Keratinocyte (primary cell): ENCODE data around the gene PGGT1B. TPM values are rescaled to one million over a fixed set of nuclear protein-coding genes. Genes with fewer than 3 reads are reported as not detected.

ENCODE experiments used
- DNase-seq: peaks from one replicate; pipeline ENCODE4 v3.0.0-alpha.2; 2011; ENCODE audit warnings: low read depth, missing footprints, low spot score
- FAIRE-seq: peaks from 2 replicates; lab custom pipeline; 2011; peaks lifted over from hg19 to GRCh38; lab: Jason Lieb, UNC
- H2AFZ ChIP-seq: 2 replicates; pipeline ENCODE4 v1.6.0; 2012; ENCODE audit warnings: low read length, control low read depth, inconsistent platforms; ENCODE audit not compliant: control insufficient read depth
- H3K27ac ChIP-seq: 2 replicates; pipeline ENCODE4 v1.5.1; 2011; ENCODE audit warnings: low read length; ENCODE audit not compliant: control insufficient read depth, insufficient read depth
- H3K27me3 ChIP-seq: 3 replicates; pipeline ENCODE4 v1.6.0; 2011; ENCODE audit warnings: low read length; ENCODE audit not compliant: control insufficient read depth, insufficient read depth; ENCODE audit errors: extremely low read depth
- H3K36me3 ChIP-seq, 2 experiments: 2 replicates in 1 of 2; 3 replicates in 1 of 2; pipeline ENCODE4 v1.5.1; 2011; ENCODE audit warnings: low read length in 2 of 2, mild to moderate bottlenecking in 1 of 2; ENCODE audit not compliant: control insufficient read depth in 2 of 2, insufficient read depth in 2 of 2; ENCODE audit errors: extremely low read depth in 1 of 2
- H3K4me1 ChIP-seq: 3 replicates; pipeline ENCODE4 v1.5.1; 2011; ENCODE audit warnings: low read length; ENCODE audit not compliant: control insufficient read depth, insufficient read depth; ENCODE audit errors: extremely low read depth
- H3K4me2 ChIP-seq: 3 replicates; pipeline ENCODE4 v1.6.0; 2011; ENCODE audit warnings: low read depth, low read length; ENCODE audit not compliant: control insufficient read depth, insufficient read depth; ENCODE audit errors: extremely low read depth
- H3K4me3 ChIP-seq, 3 experiments: fragments of 200-600 bp in 1 of 3; sonication (generic) in 1 of 3; 2 replicates in 2 of 3; 3 replicates in 1 of 3; pipeline ENCODE4 v1.5.1; 2011 to 2016; ENCODE audit warnings: low read length in 3 of 3, mild to moderate bottlenecking in 3 of 3, control low read depth in 2 of 3, inconsistent platforms in 1 of 3, low read depth in 1 of 3, mixed read lengths in 1 of 3, mixed run types in 1 of 3, moderate library complexity in 1 of 3; ENCODE audit not compliant: control insufficient read depth in 2 of 3, insufficient read depth in 2 of 3; ENCODE audit errors: extremely low read depth in 1 of 3
- H3K79me2 ChIP-seq: 2 replicates; pipeline ENCODE4 v1.6.0; 2012; ENCODE audit warnings: low read length; ENCODE audit not compliant: control insufficient read depth, insufficient read depth
- H3K9ac ChIP-seq: 3 replicates; pipeline ENCODE4 v1.6.0; 2011; ENCODE audit warnings: low read length; ENCODE audit not compliant: control insufficient read depth, insufficient read depth; ENCODE audit errors: extremely low read depth
- H3K9me1 ChIP-seq: 3 replicates; pipeline ENCODE4 v1.6.0; 2011; ENCODE audit warnings: low read length; ENCODE audit not compliant: control insufficient read depth, insufficient read depth; ENCODE audit errors: extremely low read depth
- H3K9me3 ChIP-seq: 2 replicates; pipeline ENCODE4 v1.5.1; 2012; ENCODE audit warnings: low read depth, low read length; ENCODE audit not compliant: control insufficient read depth
- H4K20me1 ChIP-seq: 3 replicates; pipeline ENCODE4 v1.6.0; 2011; ENCODE audit warnings: low read length; ENCODE audit not compliant: control insufficient read depth, insufficient read depth; ENCODE audit errors: extremely low read depth
- CTCF ChIP-seq, 3 experiments: IDR thresholded peaks in 1 of 3; conservative IDR thresholded peaks in 1 of 3; optimal IDR thresholded peaks in 1 of 3; 2 replicates in 2 of 3; 3 replicates in 1 of 3; pipeline versions ENCODE3 to v1.5.1; 2011; ENCODE audit warnings: low read length in 3 of 3, mild to moderate bottlenecking in 3 of 3, moderate library complexity in 2 of 3, control low read depth in 1 of 3, inconsistent platforms in 1 of 3; ENCODE audit not compliant: insufficient read depth in 2 of 3; ENCODE audit errors: extremely low read depth in 1 of 3
- EZH2 ChIP-seq: IDR thresholded peaks from one replicate; pipeline ENCODE4 v1.6.1; 2012; ENCODE audit warnings: inconsistent platforms, mild to moderate bottlenecking, low read length, moderate library complexity
- dilution Hi-C: fragments of 300-500 bp; cut with MboI; formaldehyde crosslinking; loops from one replicate; pipeline ENCODE4 v1.7.0; 2020; ENCODE audit warnings: low sequenced_read_pairs; ENCODE audit not compliant: extremely low pct_ligation_motif_present
- polyA plus RNA-seq, 5 experiments: library from polyadenylated mRNA; depleted of rRNA in 3 of 5; stranded (reverse) in 3 of 5; stranded (forward) in 1 of 5; unstranded in 1 of 5; fragments of >200 nt; gene quantifications; 1 replicate in 1 of 5; 2 replicates in 3 of 5; 3 replicates in 1 of 5; pipeline versions ENCODE4 v1.2.1 to v1.2.3, GENCODE V29; 2011 to 2012; ENCODE audit warnings: missing spikeins in 2 of 5, low read depth in 1 of 5, low replicate concordance in 1 of 5

The PGGT1B gene
- polyA plus RNA-seq, 1 donor (not counting 4 experiments of a cell fraction or from before 2014, with no cell fraction given): 5.5 TPM

GRCh38 chr5:115192098-115192497 lies 70.6 kb downstream of the PGGT1B start:
- Histone ChIP-seq H4K20me1 (no peaks in the 10 kb centered on the region), H3K4me1 (no peaks in the 10 kb centered on the region), H2AFZ (no peak overlapping the region), H3K9ac (no peak overlapping the region), H3K4me3 (no peak overlapping the region), H3K9me1 (no peaks in the 10 kb centered on the region), H3K9me3 (no peaks in the 10 kb centered on the region), H3K27ac (no peak overlapping the region), H3K79me2 (no peaks in the 10 kb centered on the region), H3K27me3 (no peaks in the 10 kb centered on the region), H3K4me2 (no peak overlapping the region), H3K36me3 (no peaks in the 10 kb centered on the region)
- FAIRE-seq (no peak), DNase-seq (no peak)
- TF ChIP-seq EZH2 (no peak), CTCF (optimal IDR thresholded peaks at IDR 0.05 in 1 of 3, IDR thresholded peaks at IDR 0.05 in 1 of 3, conservative IDR thresholded peaks at IDR 0.05 in 1 of 3; ENCODE audit: extremely low read depth in 1 of 3, insufficient read depth in 2 of 3, low read length in 3 of 3) (no peak)
- dilution Hi-C loops: no loop called here

DNA sequence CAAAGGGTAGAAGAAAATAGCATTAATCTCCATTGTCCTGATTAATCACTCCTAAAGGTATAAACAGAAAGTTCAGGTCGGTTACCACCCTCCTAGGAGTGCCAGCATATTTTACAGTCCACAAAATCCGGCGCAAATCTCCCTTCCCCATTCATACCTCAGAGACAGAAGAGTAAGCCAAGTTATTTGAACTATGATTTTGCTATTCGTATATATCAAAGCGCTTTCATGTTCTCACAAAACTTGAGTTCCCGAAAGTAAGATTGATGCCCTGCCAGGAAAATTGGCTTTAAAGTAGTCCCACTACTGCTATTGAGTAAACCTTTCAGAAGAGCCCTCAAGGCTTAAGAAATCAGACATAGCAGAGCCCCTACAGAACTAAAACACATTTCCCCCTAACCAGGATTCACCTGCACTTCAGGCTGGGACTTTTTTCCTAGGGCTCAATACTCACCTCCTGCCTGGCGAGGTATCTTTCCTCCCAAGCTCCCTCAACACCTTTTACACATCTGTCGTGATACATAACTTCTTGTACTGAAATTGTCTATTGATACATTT lies 71.1 kb downstream of the PGGT1B start:
- Histone ChIP-seq H3K4me3 (no peak overlapping the region), H3K79me2 (no peaks in the 10 kb centered on the region), H3K27ac (no peak overlapping the region), H3K4me1 (no peaks in the 10 kb centered on the region), H3K9me1 (no peaks in the 10 kb centered on the region), H3K9ac (no peak overlapping the region), H2AFZ (no peak overlapping the region), H3K4me2 (no peak overlapping the region), H3K36me3 (no peaks in the 10 kb centered on the region), H3K9me3 (no peaks in the 10 kb centered on the region), H4K20me1 (no peaks in the 10 kb centered on the region), H3K27me3 (no peaks in the 10 kb centered on the region)
- no peak for DNase-seq
- FAIRE-seq: peak; percentile 56
- dilution Hi-C loops: no loop called here
- TF ChIP-seq CTCF (optimal IDR thresholded peaks at IDR 0.05 in 1 of 3, IDR thresholded peaks at IDR 0.05 in 1 of 3, conservative IDR thresholded peaks at IDR 0.05 in 1 of 3; ENCODE audit: extremely low read depth in 1 of 3, insufficient read depth in 2 of 3, low read length in 3 of 3) (no peak), EZH2 (no peak)
